Skeletal muscle tissue (tissue), 4 donors: Measurements from ENCODE around the gene RBMS3. TPM values are rescaled to one million over a fixed set of nuclear protein-coding genes. Genes with fewer than 3 reads are reported as not detected.

Experiments
- H3K27ac ChIP-seq: one replicate; pipeline ENCODE4 v1.7.0; 2013; ENCODE audit warnings: mild to moderate bottlenecking, low read depth, low read length, inconsistent platforms
- H3K27me3 ChIP-seq, 3 donors: one replicate each; pipeline ENCODE4 v1.7.0; 2013; ENCODE audit warnings: low read length in 3 of 3; ENCODE audit not compliant: control insufficient read depth in 3 of 3, insufficient read depth in 3 of 3
- H3K36me3 ChIP-seq, 3 donors: one replicate each; pipeline ENCODE4 v1.7.0; 2013; ENCODE audit warnings: low read length in 3 of 3; ENCODE audit not compliant: control insufficient read depth in 3 of 3, insufficient read depth in 3 of 3
- H3K4me1 ChIP-seq, 3 donors: one replicate each; pipeline ENCODE4 v1.7.0; 2013; ENCODE audit warnings: low read length in 3 of 3, mild to moderate bottlenecking in 3 of 3; ENCODE audit not compliant: control insufficient read depth in 3 of 3, insufficient read depth in 3 of 3
- H3K4me3 ChIP-seq, 3 donors: one replicate each; pipeline ENCODE4 v1.7.0; 2013; ENCODE audit warnings: low read length in 3 of 3
- H3K9ac ChIP-seq, 3 donors: one replicate each; pipeline ENCODE4 v1.7.0; 2013; ENCODE audit warnings: low read length in 3 of 3, mild to moderate bottlenecking in 3 of 3, moderate library complexity in 2 of 3, low read depth in 1 of 3
- H3K9me3 ChIP-seq, 3 donors: one replicate each; pipeline ENCODE4 v1.7.0; 2013; ENCODE audit warnings: low read length in 3 of 3; ENCODE audit not compliant: control insufficient read depth in 3 of 3
- total RNA-seq: library from RNA; depleted of rRNA; stranded (reverse); fragments of >200 nt; gene quantifications from one replicate; pipeline ENCODE4 v1.2.3, GENCODE V29; 2014
- donor health status: Osteomylitis.

Gene RBMS3
- total RNA-seq, 1 donor from 2014 or later, result 79.9 TPM

DNA sequence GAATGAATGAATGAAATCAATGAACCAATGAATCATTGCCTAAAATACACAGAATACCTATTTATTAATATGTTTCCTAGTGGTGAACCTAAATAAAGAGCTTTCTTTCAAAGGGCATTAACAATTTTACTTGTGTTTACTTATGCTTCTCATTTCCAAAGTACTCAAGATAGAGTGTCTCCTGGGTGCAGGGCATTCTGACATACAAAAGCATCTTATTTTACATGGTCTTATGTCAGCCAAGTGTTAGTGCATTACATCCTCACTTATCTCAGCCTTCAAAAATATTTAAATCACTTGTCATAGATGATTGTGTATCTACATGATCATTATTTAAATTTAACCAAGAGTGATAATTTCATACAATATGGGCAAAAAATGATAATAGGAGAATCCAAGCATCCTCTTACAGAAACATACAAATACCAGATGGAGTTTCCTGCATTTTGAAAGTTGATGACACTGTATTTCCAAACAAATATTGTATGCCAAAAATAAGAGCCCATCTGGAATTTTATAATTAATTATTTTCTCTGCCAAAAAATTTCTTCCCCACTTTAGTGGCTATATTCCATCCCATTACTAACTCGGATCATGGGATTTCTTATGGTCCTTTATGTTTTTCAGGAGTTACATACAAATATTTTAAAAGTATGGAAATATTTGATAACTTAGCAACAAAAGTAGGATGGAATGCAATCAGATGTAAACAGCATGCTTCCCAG is 279.0 kb downstream of the RBMS3 start:
- Histone ChIP-seq H3K36me3 (peaks cover 0 to 2% (median 0%) of the 10 kb centered on the region in 3 donors), H3K9me3 (no peaks in the 10 kb centered on the region), H3K27me3 (no peaks in the 10 kb centered on the region), H3K27ac (no peak overlapping the region), H3K4me3 (no peak overlapping the region), H3K9ac (no peak overlapping the region), H3K4me1 (peaks cover 0 to 3% (median 0%) of the 10 kb centered on the region in 3 donors)

- no peak overlapping the region for H3K4me3 ChIP-seq
- H3K36me3 ChIP-seq, result peaks cover 0 to 1% (median 0%) of the 10 kb centered on the region in 3 donors
- H3K9ac ChIP-seq, result no peak overlapping the region
- no peaks in the 10 kb centered on the region for H3K9me3 ChIP-seq
- peaks cover 0 to 3% (median 0%) of the 10 kb centered on the region in 3 donors for H3K4me1 ChIP-seq
- no peaks in the 10 kb centered on the region for H3K27me3 ChIP-seq
- no peak overlapping the region for H3K27ac ChIP-seq
Observed at GRCh38 chr3:29561651-29562149, 280.8 kb downstream of the RBMS3 start.

- Histone ChIP-seq H3K9me3 (no peaks in the 10 kb centered on the region), H3K4me1 (peaks cover 0 to 1% (median 0%) of the 10 kb centered on the region in 3 donors), H3K4me3 (no peak overlapping the region), H3K9ac (no peak overlapping the region), H3K36me3 (no peaks in the 10 kb centered on the region), H3K27me3 (no peaks in the 10 kb centered on the region), H3K27ac (no peak overlapping the region)
Observed at GRCh38 chr3:29565236-29565635, 284.4 kb downstream of the RBMS3 start.

- no peak overlapping the region for H3K4me3 ChIP-seq
- H3K27me3 ChIP-seq, result no peaks in the 10 kb centered on the region
- H3K36me3 ChIP-seq, result no peaks in the 10 kb centered on the region
- H3K27ac ChIP-seq, result no peak overlapping the region
- no peaks in the 10 kb centered on the region for H3K4me1 ChIP-seq
- H3K9ac ChIP-seq, result no peak overlapping the region
- H3K9me3 ChIP-seq, result no peaks in the 10 kb centered on the region
Observed at GRCh38 chr3:29567501-29567900, 286.6 kb downstream of the RBMS3 start.

- Histone ChIP-seq H3K27me3 (no peaks in the 10 kb centered on the region), H3K9me3 (no peaks in the 10 kb centered on the region), H3K4me1 (no peaks in the 10 kb centered on the region), H3K4me3 (no peak overlapping the region), H3K9ac (no peak overlapping the region), H3K27ac (no peak overlapping the region), H3K36me3 (no peaks in the 10 kb centered on the region)
Observed at GRCh38 chr3:29568355-29568754, 287.5 kb downstream of the RBMS3 start.

DNA sequence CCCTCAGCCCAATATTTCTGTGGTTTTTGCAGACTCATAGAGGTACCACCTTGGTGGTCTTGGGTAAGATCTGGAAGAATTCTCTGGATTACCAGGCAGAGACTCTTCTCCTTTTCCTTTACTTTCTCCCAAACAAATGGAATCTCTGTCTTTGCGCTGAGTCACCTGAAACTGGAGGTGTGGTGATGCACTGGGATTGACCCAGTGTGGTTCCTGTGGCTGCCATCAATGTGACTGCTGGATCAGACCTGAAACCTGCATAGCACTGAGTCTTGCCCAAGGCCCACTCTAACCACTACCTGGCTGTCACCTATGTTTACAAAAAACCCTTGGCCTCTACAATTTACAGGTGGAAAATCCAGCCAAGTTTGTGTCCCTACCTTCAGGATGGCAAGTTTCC is 295.3 kb downstream of the RBMS3 start:
- H3K27ac ChIP-seq, result no peak overlapping the region

DNA sequence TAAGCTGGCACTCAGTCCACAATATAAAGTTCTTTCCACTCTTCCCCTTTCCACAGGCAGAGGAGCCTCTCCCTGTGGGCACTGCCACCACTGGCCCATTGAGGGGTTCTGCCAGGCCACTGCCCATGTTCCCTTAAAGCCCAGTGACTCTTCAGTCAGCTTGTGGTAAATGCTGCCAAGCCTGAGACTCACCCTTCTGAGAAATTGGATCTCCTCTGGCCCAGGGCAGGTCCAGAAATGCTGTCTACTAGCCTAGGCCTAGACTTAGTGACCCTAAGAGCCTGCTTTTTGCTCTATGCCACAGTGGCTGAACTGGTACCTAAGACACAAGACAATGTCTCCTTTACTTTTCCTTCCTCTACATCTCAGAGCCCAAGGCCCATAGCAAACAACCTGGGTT is 295.8 kb downstream of the RBMS3 start:
- no peak overlapping the region for H3K4me3 ChIP-seq
- no peaks in the 10 kb centered on the region for H3K9me3 ChIP-seq
- no peak overlapping the region for H3K27ac ChIP-seq
- H3K9ac ChIP-seq, result no peak overlapping the region
- H3K36me3 ChIP-seq, result no peaks in the 10 kb centered on the region
- H3K27me3 ChIP-seq, result no peaks in the 10 kb centered on the region
- H3K4me1 ChIP-seq, result peaks cover 0 to 3% (median 0%) of the 10 kb centered on the region in 3 donors

More for the DNA sequence above, 295.3 kb downstream of the RBMS3 start:
- Histone ChIP-seq H3K36me3 (no peaks in the 10 kb centered on the region), H3K4me3 (no peak overlapping the region), H3K27me3 (no peaks in the 10 kb centered on the region), H3K9me3 (no peaks in the 10 kb centered on the region), H3K4me1 (peaks cover 0 to 3% (median 0%) of the 10 kb centered on the region in 3 donors), H3K9ac (no peak overlapping the region)

DNA sequence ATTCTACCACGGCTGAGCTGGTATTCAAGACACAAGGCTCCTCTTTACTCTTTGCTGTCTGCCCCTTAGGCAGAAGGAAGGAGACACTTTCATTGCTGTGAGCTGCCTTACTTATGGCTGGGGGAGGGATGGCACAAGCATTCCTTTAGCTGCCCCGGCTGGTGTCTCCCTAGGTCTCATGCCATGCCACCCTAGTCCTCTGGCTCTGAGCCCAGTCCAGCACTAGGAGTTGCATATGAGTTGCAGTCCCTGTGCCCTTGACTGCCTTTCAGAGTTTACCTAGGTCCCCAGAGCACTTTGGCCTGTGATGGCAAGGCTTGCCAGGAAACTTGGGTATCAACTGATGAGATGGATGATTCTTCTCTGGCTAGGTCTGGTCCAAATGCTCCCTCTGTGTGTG is 296.4 kb downstream of the RBMS3 start:
- no peak overlapping the region for H3K9ac ChIP-seq
- H3K27ac ChIP-seq, result no peak overlapping the region
- H3K27me3 ChIP-seq, result no peaks in the 10 kb centered on the region
- H3K4me3 ChIP-seq, result no peak overlapping the region
- H3K9me3 ChIP-seq, result no peaks in the 10 kb centered on the region
- H3K36me3 ChIP-seq, result no peaks in the 10 kb centered on the region
- H3K4me1 ChIP-seq, result peaks cover 0 to 5% (median 2%) of the 10 kb centered on the region in 3 donors

DNA sequence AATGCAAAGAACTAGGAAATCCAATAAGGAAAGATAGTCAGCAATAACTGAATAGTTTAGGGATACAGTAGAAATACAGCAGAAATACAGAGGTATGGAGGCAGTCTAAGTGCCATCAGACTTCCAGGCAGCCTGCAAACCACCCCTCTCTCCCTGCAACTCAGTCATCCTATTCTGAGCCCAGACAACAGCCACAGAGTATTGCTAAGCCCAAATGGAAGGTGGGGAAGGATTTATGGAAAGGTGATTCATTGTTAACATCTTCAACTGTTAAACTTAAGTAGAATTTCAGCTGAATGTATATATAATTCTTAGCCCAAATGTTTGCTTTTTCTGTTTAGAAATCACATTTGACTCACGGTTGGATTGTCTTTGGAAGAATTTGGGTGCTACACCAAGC is 300.4 kb downstream of the RBMS3 start:
- Histone ChIP-seq H3K27me3 (no peaks in the 10 kb centered on the region), H3K36me3 (no peaks in the 10 kb centered on the region), H3K27ac (no peak overlapping the region), H3K9me3 (no peaks in the 10 kb centered on the region), H3K4me1 (peaks cover 0 to 7% (median 4%) of the 10 kb centered on the region in 3 donors), H3K9ac (no peak overlapping the region), H3K4me3 (no peak overlapping the region)

GRCh38 chr3:29582273-29582672 is 301.4 kb downstream of the RBMS3 start:
- no peaks in the 10 kb centered on the region for H3K27me3 ChIP-seq
- no peak overlapping the region for H3K4me3 ChIP-seq
- peaks cover 0 to 4% (median 4%) of the 10 kb centered on the region in 3 donors for H3K4me1 ChIP-seq
- H3K9me3 ChIP-seq, result no peaks in the 10 kb centered on the region
- H3K27ac ChIP-seq, result no peak overlapping the region
- no peaks in the 10 kb centered on the region for H3K36me3 ChIP-seq
- no peak overlapping the region for H3K9ac ChIP-seq
